ENCODE results near the gene FAM53A. TPM values are rescaled to one million over a fixed set of nuclear protein-coding genes. Genes with fewer than 3 reads are reported as not detected.

Gene FAM53A
- total and polyA plus RNA-seq, 10 of the 15 experiments (the other 5 are each of a cell fraction or from before 2014, with no cell fraction given), result 0.02 to 0.87 (median 0.38) TPM; not detected in 2

GRCh38 chr4:1682860-1683259 is 1.3 kb downstream of the FAM53A start:
- Histone ChIP-seq H3K36me3 (ENCODE audit: control insufficient read depth in 2 of 2, insufficient read depth in 2 of 2, low read length in 1 of 2) (no peaks in the 10 kb centered on the region; a peak in 1 of 4 replicates), H3K4me2 (ENCODE audit: control insufficient read depth, insufficient read depth) (peak overlapping the region; percentile 97; the same call in 1 of the 2 replicates), H4K20me1 (ENCODE audit: control insufficient read depth, insufficient read depth) (no peaks in the 10 kb centered on the region), H3K79me2 (ENCODE audit: control insufficient read depth, insufficient read depth, low read length) (no peaks in the 10 kb centered on the region), H2AFZ (ENCODE audit: control insufficient read depth, low read depth, low read length) (peak overlapping the region; percentile 94; the same call in 1 of the 2 replicates), H3K4me3 (no peak overlapping the region), H3K9ac (ENCODE audit: control insufficient read depth, insufficient read depth, low read length) (no peak overlapping the region), H3K4me1 (ENCODE audit: control insufficient read depth, insufficient read depth, low read length) (peaks cover 11% of the 10 kb centered on the region), H3K27ac (ENCODE audit: control insufficient read depth, insufficient read depth) (no peak overlapping the region), H3K9me3 (replicated peaks; ENCODE audit: control insufficient read depth, insufficient read depth, low read length) (no peaks in the 10 kb centered on the region), H3K27me3 (replicated peaks in 1 of 2; ENCODE audit: control insufficient read depth in 2 of 2, insufficient read depth in 2 of 2, low read length in 1 of 2) (no peaks in the 10 kb centered on the region)
- ChIA-PET CTCF (interaction anchor here (0.7 to 1.6 kb wide), 3 partner anchors 10 to 43 kb away, joined by 3 to 5 read pairs (median 4); no protein-coding TSS in a partner anchor), RAD21 (ENCODE audit: unreplicated experiment) (no interaction called here), POLR2A (interaction anchor here (1.3 to 1.6 kb wide), 2 partner anchors 29 to 38 kb away, joined by 3 read pairs; partner anchors contain the start of genes SLBP, TACC3 and TMEM129), SMC1A (ENCODE audit: uncharacterized antibody, unreplicated experiment) (interaction anchor here (1.6 kb wide), 1 partner anchor 10 kb away, joined by 9 read pairs; no protein-coding TSS in a partner anchor)
- DNase-seq (ENCODE audit: low read depth, low spot score) (no peak), ATAC-seq (no peak), FAIRE-seq (no peak)
- 89% methylated on average over 13 of the region's 13 CpGs for WGBS (ENCODE audit: insufficient coverage, insufficient replicate concordance, low lambda C conversion rate, missing lambda C conversion rate)
- intact Hi-C loops (cut with micrococcal nuclease; ENCODE audit: unreplicated experiment), result no loop called here
- BruUV-seq (replicated peaks), result no TSS peak
- in situ Hi-C loops (cut with MboI), result no loop called here
- TF ChIP-seq NBN (IDR thresholded peaks at IDR 0.05) (no peak), YBX1 (IDR thresholded peaks at IDR 0.05) (no peak), NFIC (IDR thresholded peaks at IDR 0.05; ENCODE audit: low read depth, low read length) (no peak), SIN3A (IDR thresholded peaks at IDR 0.05; ENCODE audit: low read depth, low read length) (no peak), IRF3 (IDR thresholded peaks at IDR 0.05) (no peak)

- Histone ChIP-seq H3K4me2 (ENCODE audit: control insufficient read depth, insufficient read depth) (no peak overlapping the region), H3K9me3 (replicated peaks; ENCODE audit: control insufficient read depth, insufficient read depth, low read length) (no peaks in the 10 kb centered on the region), H3K9ac (ENCODE audit: control insufficient read depth, insufficient read depth, low read length) (no peak overlapping the region), H2AFZ (ENCODE audit: control insufficient read depth, low read depth, low read length) (no peak overlapping the region), H3K4me1 (ENCODE audit: control insufficient read depth, insufficient read depth, low read length) (no peaks in the 10 kb centered on the region), H3K27ac (ENCODE audit: control insufficient read depth, insufficient read depth) (no peak overlapping the region), H3K36me3 (ENCODE audit: control insufficient read depth in 2 of 2, insufficient read depth in 2 of 2, low read length in 1 of 2) (no peaks in the 10 kb centered on the region), H3K79me2 (ENCODE audit: control insufficient read depth, insufficient read depth, low read length) (no peaks in the 10 kb centered on the region), H3K27me3 (replicated peaks in 1 of 2; ENCODE audit: control insufficient read depth in 2 of 2, insufficient read depth in 2 of 2, low read length in 1 of 2) (no peaks in the 10 kb centered on the region), H3K4me3 (no peak overlapping the region), H4K20me1 (ENCODE audit: control insufficient read depth, insufficient read depth) (no peaks in the 10 kb centered on the region)
- ChIA-PET RAD21 (ENCODE audit: unreplicated experiment) (no interaction called here), CTCF (interaction anchor here (1.8 kb wide), 1 partner anchor 16 kb away, joined by 5 read pairs; no protein-coding TSS in a partner anchor), SMC1A (ENCODE audit: uncharacterized antibody, unreplicated experiment) (no interaction called here), POLR2A (no interaction called here)
- FAIRE-seq (no peak), DNase-seq (ENCODE audit: low read depth, low spot score) (no peak), ATAC-seq (no peak)
- 57% methylated on average over 5 of the region's 5 CpGs for WGBS (ENCODE audit: insufficient coverage, insufficient replicate concordance, low lambda C conversion rate, missing lambda C conversion rate)
- intact Hi-C loops (cut with micrococcal nuclease; ENCODE audit: unreplicated experiment) (no loop called here), in situ Hi-C loops (cut with MboI) (no loop called here)
- BruUV-seq (replicated peaks), result no TSS peak
- TF ChIP-seq RBBP5 (conservative IDR thresholded peaks at IDR 0.05), result no peak
- TF ChIP-seq CEBPZ (IDR thresholded peaks at IDR 0.05; ENCODE audit: low read depth, low read length), result no peak
- TF ChIP-seq HDGF (IDR thresholded peaks at IDR 0.05), result no peak
- TF ChIP-seq PRDM15 (CRISPR knock-in tag; IDR thresholded peaks at IDR 0.05), result no peak
These were observed 5.9 kb downstream of the FAM53A start for GRCh38 chr4:1678244-1678643.

Measured in GM12878 (cell line).